Activated naive CD4-positive, alpha-beta T cell (primary cell): ENCODE results near the gene MRAS.
"Not testable (repeated sequence)": the region's sequence is repeated elsewhere in the genome, so short reads cannot be mapped to it uniquely, and the experiment has no call there.

Experiments used
- DNase-seq, 4 experiments: peaks; one replicate each; lab custom pipeline; 2025; lab: John Stamatoyannopoulos, UW

MRAS gene

DNA sequence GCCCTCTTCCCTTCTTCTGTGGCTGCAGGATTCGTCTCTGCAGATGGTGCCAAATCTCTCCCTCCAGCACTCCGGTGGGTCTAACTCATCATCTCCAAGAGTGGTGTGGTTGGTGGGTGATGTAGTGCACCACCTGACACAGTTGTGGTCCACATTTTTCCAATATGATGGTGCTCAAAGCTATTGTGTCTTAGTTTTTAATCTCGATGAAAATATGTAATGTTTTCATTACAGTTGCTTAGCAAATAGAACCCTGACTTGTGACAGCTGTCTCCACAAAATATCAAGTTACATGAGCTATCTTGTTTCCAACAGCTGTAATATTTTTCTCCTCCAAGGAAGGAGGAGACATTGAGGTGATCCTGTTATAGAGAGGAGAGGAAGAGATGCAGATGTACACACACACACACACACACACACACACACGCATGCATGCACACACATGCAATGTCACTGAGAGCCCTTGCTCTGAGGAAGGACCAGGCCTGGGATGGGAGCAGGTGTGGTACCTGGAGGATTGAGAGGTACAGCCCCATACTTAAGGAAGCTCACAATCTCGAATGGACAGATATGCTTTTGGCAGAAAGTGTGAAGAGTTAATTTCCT is 70.3 kb downstream of the MRAS start:
- no peak for DNase-seq

DNA sequence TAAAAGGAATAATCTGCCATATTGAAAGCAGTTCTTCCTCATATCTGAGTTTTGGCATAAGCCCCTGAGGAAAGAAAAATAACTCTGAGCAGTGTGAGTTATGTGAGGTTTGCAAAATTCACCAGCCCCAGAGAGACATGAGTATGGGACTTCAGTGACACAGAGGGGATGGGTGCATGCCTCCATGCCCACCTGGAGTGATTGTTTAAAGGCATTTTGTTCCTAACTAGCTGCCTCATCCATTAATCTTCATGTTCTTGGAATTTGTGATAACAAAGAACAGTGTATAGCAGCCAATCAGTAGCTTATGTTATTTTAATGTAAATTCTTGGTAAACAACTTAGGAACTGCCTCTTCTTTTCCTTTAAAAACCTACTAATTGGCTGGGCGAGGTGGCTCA is 74.9 kb downstream of the MRAS start:
- DNase-seq: no peak

DNA sequence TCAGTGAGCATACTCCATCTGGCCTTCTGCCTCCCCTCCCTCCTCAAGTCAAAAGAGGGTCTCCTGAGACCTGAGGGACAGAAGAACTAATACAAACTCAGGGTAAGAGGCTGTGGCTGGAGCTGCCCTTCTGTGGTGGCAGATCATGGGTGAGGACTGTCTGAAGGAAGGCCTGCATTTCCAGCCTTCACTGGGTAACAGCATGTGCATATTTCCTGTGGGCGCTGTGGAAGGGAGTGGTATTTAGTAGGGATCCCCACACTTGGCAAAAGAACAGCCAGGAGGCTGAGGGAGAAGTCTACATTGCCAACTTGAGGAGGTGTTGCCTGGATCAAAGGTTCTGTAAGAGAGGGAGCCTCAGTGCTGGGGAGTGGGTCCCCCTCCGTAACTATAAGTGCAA is 75.9 kb downstream of the MRAS start:
- DNase-seq: no peak

DNA sequence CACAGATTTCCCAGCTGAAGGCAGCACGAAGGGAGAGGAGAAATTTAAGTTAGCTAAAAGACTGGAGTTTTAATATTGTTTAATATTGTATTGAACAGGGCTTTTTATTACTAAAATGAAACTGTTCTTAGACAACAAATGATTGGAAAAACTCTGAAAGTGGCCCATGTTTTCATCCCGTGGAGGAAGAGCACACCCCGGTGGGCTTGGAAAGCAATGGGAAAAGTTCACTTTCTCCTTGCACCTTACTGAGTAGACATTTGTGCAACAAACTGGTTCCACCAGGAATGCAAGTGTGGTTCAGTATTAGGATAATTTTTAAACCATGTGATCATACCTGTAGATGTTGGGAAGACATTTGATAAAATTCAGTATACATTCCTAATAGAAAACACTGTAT is 77.8 kb downstream of the MRAS start:
- DNase-seq: no peak

DNA sequence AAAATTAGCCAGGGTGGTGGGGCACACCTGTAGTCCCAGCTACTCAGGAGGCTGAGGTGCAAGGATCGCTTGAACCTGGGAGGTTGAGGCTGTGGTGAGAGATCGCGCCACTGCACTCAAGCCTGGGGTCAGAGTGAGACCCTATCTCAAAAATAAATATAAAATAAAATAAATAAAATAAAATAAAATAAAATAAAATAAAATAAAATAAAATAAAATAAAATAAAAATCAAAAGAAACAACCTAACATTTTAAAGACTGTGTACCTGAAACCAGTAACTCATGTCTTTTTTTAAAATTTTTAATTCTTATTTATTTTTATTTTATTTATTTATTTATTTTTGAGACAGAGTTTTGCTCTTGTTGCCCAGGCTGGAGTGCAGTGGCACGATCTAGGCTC is 78.4 kb downstream of the MRAS start:
- not testable (repeated sequence) for DNase-seq

DNA sequence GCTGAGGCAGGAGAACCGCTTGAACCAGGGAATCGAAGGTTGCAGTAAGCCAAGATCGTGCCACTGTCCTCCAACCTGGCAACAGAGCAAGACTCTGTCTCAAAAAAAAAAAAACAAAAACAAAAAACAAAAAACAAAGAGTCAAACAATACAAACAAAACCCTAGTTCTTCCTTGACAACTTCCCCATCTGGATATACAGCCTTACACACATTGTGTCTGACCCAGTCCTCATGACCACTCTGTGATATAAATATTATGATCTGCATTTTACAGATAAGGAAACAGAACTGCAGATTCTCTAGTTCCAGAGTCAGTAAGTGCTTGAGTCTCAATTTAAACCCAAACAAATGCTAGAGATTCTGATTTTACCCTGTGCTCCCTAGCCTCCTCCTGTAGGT is 81.3 kb downstream of the MRAS start:
- DNase-seq: no peak

DNA sequence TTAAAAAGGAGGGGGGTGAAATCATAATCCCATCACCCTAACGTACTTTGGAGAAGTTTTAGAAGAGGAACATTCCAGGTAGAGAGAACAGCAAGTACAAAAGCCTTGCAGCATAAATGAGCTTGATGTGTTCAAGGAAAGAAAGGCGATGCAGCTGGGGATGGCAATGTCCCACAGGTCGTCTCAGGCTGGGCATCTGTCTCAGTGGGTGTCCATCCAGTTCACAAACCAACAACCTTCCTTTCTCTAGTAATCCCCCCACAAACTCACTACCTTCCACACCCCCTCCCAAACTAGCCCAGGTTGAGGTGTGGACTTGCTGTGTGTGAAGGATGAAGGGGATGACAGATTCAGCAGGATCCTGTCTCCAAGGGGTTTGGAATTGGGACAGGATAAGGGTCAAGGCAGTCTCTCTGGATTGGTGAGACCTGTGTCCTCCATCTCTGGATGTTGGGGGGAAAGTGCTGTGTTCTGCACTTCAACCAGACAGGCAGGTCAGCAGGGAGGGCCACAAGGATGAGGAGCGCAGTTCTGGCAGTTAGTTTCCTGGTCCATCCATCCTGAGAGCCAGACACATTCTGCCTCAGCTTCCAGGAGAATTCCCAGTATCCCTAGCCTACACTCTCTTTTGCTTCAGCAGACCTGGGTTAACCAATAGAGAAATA is 84.3 kb downstream of the MRAS start:
- no peak for DNase-seq

DNA sequence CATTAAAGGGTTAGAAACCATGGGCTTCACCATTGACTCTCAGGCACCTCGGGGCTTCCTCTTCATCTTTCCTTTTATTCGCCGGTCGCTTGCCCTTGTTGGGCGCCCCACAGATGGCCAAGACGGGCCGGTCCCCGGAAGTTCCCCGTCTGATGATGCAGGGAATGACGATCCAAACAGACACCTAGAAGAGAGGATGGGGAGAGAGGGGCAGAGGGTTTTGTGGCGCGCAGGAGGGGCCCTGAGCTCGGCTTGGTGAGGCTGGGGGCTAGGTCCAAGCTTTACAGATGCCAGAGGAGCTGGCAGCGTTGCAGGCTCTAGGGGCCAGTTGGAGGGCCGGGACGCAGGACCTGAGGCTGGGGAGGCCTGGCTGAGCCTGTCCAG is 85.5 kb downstream of the MRAS start:
- no peak for DNase-seq

DNA sequence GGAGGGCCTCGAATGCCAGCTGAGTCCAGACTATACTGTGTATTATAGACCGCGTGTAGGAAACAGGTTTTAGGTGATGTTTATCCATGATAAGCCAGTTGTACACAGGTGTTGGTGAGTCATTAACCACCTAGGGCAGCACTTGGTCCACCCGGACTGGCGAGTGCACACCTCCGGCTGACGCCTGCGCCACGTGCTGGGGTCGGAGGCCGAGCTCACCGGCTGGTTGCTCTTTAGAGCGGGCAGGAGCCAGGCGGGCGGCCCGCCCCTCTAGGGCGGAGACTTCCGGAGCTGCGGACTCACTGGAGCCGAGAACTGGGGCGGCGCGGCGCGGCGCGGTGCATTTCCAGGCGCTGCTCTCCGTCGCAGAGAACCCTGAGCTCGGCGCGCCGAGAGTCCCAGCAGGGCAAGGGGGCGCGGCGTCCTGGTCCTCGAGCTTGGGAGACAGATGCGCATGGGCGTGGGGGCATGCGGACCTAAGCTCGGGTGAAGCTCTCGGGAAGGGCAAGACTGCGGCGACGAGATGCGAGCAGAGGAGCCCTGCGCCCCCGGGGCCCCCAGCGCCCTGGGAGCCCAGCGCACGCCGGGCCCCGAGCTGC is 86.0 kb downstream of the MRAS start, which contains the start of gene ESYT3:
TSS of gene ESYT3 (plus strand) at position 341 of the 599 bp plus-strand sequence. CDS start at position 524, 183 bp downstream.
- DNase-seq: peak in 1 of 4 experiments; percentile 5

DNA sequence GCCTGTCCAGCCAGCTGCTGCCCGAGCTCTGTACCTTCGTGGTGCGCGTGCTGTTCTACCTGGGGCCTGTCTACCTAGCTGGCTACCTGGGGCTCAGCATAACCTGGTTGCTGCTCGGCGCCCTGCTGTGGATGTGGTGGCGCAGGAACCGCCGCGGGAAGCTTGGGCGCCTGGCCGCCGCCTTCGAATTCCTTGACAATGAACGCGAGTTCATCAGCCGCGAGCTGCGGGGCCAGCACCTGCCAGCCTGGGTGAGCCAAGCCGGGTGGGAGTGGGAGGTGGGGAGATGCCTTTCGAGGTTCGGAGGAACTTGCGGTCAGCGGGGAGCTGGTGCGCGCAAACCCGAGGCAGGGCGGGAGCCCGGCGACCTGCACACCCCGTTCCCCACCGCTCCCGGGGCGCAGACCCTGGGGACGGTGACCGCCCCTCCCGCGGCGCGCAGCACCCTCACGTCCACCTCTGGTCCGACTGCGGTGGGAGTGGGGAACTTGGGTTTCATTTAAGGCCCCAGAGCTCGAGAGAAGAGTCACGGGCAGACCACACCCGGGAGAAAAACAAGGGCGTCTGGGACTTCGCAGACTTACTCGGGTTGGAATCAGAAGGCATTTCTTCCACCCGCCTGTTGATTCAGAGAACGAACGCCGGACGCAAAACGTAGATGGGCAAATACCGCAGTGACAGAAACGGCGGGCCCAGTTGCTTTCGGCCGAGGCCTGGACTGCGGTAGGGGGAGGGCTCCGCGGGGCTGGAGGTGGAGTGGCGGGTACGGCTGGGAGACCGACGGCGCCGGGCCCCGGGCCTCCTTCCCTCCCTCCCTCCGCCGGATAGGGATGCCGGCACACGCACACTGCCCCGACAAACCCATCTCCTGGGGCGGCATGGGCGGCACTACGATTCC is 86.7 kb downstream of the MRAS start:
- no peak for DNase-seq

DNA sequence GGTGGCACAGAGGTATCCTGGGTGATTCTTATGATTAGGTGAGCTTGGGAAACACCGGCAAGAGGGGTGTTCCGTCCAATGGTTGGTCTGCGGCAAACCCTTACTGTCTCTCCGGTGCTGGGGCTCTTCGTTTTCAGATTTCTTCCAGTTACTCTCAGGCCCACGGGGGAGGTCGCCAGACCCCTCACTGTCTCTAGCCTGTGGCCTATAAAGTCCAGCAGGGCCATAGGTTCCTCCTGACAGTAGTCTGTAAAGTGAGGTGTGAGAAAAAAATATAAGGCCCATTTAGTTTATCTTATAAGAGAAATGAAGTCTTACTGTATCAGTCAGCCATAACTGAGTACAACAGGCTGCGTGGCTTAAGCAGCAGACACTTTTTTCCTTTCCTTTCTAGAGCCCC is 87.5 kb downstream of the MRAS start:
- DNase-seq: no peak

DNA sequence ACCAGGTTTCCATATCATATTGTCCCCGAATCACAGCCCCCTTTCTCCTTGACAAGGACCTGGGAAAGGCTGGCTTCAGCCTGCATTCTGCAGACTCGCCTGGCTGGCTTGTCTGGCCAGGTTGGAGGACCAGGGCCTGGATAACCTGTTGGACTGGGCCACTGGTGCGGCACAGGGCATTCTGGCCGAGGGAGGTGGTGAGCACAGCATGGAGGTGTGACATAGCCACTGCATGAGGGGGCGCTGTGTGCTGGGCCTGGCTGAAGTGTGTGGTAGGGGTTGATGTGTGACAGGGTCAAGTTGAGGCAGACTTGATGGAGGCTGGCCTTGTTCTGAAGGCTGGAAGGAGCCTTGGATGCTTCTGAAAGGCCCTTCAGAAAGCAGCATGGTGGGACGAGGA is 88.9 kb downstream of the MRAS start:
- DNase-seq: no peak

DNA sequence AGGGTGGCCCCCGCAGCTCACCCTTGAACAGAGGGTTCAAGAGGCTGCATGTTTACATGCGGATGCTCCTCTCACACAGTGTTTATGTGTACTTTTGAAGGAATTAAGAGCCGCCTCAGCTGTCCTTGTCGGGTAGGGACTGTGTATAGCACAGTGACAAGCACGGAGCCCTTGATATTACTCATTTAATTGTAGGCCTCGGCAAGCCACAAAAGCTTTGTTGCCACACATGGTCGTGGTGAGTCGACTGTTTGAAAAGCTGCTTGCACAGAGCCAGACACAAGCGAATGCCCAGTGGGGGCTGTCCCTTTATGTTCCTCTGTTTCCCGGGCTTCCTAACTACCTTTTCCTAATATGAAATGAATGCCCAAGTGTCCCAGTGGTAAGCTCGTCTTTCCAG is 90.5 kb downstream of the MRAS start:
- DNase-seq: no peak

DNA sequence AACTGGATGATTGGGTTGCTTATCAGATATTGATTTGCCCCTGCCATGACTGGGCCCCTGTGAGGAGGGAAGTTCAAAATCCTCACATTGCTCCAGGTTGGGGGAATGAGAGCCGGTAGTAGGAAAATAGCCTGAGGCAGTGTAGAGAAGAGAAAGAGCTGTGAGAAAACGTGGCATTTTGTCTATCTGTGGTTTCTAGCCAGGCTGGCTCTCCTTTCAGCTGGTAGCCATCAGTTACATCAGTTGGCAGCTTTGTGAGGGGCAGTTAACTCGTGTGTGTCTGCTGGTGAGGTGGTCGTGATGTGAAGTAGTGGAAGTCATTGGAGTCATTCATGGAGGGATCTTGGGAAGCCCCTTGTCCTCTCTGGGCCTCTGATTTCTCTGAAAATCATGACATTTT is 91.3 kb downstream of the MRAS start:
- no peak for DNase-seq

DNA sequence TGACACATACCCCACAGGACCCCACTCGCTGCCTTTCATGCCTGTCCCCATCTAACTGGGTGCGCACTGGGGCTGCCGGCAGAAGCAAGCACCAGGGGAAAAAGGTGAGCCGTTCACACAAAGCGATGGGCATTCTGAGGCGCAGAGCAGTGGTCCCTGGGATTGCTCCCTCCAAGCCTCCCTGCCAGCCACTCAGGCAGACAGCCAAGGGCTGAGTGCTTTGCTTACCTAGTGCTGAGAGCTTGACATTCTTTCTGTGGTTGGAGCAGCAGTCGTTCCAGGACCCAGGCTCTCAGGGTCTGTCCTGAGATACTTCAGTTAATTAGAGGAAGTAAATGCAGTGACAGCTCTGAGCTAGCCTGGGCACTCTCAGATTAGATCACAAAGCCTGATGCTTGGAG is 91.7 kb downstream of the MRAS start:
- DNase-seq: no peak

DNA sequence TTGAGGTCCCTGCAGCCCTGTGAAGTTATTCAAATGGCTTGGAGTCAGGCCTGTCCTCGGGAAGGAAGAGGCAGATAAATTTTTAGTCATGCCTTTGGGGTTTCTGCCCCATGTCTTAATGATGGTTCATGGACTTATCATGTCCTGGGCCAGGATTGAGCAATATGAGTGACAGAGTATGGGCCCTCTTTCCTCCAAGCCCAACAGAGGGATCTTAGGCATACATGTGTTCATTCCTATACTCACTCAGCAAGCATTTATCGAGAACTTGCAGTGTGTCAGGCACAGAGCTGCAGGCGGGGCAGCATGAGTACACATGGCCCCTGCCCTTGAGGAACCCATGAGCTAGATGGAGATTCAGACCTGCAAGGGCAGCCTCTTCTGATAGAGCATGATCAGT is 92.2 kb downstream of the MRAS start:
- DNase-seq: no peak

DNA sequence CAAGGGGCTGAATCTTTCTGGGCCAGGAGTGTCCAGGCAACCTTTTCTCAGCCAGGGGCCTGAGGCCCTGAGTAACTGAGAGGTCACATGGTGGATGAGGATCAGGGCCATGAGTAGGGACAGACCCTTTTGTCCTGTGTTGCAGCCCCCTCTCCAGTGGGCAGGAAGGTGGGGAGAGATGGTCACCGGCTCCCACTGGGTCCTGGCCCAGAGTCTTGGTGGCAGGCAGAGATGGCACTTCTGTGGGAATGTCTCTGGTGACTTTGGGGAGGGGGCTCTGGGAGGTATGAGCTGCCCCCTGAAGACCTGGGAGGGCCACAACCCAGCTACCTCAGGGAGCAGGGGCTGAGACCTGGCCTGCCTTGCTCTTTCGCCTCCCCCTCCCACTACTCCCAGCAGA is 92.9 kb downstream of the MRAS start:
- no peak for DNase-seq

DNA sequence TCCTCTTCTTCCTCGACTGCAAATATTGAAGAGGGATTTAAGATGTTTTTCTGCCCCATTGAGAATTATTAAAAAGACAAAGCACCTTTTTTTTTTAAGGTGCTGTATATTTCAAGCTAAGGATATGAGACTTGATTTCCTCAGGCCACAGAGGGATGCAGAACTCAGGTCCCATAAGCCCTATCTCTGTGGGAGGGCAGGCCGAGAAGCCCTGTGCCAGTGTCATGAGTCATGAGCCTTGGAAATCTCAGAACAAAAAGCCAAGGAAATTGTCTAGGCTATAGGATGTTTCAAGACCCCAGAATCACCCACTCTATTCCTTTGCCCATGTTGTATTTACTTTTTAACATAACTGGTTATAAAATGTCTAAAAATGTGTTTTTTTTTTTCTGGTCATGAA is 93.4 kb downstream of the MRAS start:
- no peak for DNase-seq

DNA sequence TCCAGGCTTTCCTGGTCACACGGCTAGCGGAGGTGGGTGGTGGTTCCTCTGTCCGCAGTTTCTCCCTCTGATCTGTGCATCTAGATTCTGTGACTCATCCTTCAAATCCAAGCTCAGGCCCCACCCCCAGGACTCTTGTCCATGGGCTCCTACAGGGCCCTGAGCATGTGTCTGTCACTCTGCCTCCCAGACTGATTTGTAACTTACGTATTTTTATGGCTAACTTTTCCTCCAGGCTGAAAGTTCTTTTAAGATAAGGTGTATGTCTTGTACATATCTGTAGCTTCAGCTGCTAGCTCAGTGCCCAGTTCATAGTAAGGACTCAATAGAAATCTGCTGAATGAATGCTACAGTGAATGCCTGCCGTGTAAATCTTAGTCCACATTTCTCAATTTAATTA is 94.1 kb downstream of the MRAS start:
- no peak for DNase-seq

DNA sequence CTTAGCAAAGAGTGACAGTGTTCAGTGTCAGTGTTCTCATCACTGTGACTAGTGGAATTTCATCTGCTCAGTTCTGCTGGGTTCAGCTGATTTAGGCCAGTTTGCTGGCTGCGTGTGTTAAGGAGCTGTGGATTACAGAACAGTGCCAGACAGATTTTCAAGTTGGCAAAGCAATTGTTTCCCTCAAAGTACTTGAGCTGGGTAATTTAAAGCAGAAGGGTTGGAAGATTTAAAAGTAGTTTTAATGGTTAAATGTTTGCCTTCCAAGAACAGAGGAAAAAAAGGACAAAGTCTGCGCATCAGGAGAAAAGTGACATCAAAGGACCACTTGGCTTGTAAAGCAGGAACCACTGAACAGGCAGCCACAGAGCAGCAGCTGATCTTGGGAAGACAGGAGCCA is 94.7 kb downstream of the MRAS start:
- no peak for DNase-seq

DNA sequence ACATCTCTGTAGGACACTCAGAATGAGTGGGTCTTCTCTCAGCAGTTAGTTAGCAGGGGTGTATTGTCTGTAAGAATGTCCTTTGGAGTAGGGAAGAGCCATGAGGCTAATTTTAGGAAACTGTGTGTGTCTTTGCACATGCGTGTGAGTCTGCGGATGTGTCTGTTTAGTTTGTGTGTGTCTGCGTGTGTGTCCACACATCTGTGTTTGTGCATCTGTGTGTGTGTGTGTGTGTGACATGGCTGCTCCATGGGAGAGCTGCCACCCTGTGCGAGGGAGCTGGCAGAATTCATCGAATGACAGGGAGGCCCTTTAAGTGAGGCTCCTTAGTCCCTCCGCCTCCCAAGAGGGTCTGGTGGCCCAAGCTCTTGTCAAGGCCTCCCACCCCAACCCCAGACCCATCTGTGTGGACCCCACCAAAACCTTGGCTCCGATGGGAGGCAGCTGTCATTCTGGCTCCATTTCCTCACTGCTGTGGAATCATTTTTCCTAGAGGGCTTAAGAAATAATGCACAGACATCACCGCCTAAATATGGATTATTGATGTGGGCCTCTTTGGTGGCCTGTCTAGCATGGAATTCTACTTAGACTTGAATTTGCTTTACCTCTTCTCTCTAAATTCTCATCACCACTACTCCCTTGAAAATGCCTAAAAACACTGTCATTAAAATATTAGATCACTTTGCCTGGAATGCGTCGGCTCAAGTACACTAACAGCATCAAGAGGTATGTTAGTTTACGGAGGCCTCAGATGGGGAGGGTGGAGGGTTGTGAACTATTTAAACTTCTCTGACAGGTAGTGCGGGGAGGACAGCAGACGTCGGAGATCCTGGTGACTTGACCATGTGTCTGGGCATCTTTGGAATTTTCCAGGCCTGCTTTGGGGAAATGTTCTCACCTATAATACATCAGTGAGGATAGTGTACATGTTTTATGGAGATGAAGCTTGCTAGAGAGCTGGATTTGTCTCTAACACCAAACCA is 95.4 kb downstream of the MRAS start:
- no peak for DNase-seq

DNA sequence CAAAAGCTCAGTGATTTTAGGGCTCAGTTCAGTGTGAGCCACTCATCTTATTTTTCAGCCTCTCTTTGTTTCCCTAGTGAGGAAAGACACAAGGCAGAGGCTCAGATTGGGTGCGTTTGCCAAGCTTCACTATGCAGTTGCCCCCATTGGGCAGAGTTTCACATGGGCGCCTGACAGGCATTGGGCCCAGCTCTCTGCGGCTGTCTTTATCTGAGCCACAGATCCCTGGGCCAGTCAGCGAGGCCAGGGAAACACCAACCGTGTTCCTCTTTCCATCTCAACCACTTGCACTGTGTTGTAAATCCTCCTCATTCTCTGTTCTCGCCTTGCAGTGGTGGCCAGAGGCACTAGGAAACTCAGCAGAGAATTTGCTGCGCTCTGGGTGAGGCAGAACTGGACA is 96.9 kb downstream of the MRAS start:
- DNase-seq: no peak
